Gastroesophageal sphincter (tissue), 3 donors: Measurements from ENCODE around the gene CDC42EP3.

ENCODE experiments used
- CTCF ChIP-seq, 4 experiments: fragments of 200-600 bp in 2 of 4; fragments of 450-650 bp in 2 of 4; sonication (generic) in 1 of 4; IDR thresholded peaks; one replicate each; pipeline ENCODE4 v1.5.1; 2017 to 2019; ENCODE audit warnings: antibody characterized with exemption in 4 of 4, mild to moderate bottlenecking in 2 of 4, moderate library complexity in 2 of 4
- EP300 ChIP-seq: sonication (generic); formaldehyde crosslinking; IDR thresholded peaks from one replicate; pipeline ENCODE4 v1.6.1; 2017; ENCODE audit warnings: antibody characterized with exemption, mild to moderate bottlenecking
- POLR2A ChIP-seq, 2 donors: fragments of 450-650 bp; IDR thresholded peaks; one replicate each; pipeline ENCODE4 v1.6.1; 2017; ENCODE audit warnings: antibody characterized with exemption in 2 of 2, mild to moderate bottlenecking in 2 of 2, moderate library complexity in 1 of 2
- POLR2AphosphoS5 ChIP-seq: sonication (generic); formaldehyde crosslinking; IDR thresholded peaks from one replicate; pipeline ENCODE4 v1.6.1; 2017; ENCODE audit warnings: antibody characterized with exemption

GRCh38 chr2:37676274-37676673, 4.8 kb upstream of the CDC42EP3 start:
- TF ChIP-seq CTCF (IDR thresholded peaks at IDR 0.05) (no peak), POLR2A (IDR thresholded peaks at IDR 0.05) (no peak), POLR2AphosphoS5 (no peak), EP300 (no peak)
